GM19438 (cell line): ENCODE results near the gene LCE6A.

ENCODE experiments used
- ATAC-seq: cut with Tn5 transposase; IDR thresholded peaks from one replicate; pipeline ENCODE4 v1.9.1; 2021; ENCODE audit warnings: low read depth; ENCODE audit not compliant: unreplicated experiment

Gene LCE6A, protein sequence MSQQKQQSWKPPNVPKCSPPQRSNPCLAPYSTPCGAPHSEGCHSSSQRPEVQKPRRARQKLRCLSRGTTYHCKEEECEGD

GRCh38 chr1:152842556-152842955, at the start of gene LCE6A:
Gene LCE6A, plus strand, starts transcription at chr1:152842856. Its CDS starts 665 bp downstream, at chr1:152843521.
- ATAC-seq: no peak

- no peak for ATAC-seq
These were observed 47.0 kb upstream of the LCE6A start for GRCh38 chr1:152795686-152796085.

DNA sequence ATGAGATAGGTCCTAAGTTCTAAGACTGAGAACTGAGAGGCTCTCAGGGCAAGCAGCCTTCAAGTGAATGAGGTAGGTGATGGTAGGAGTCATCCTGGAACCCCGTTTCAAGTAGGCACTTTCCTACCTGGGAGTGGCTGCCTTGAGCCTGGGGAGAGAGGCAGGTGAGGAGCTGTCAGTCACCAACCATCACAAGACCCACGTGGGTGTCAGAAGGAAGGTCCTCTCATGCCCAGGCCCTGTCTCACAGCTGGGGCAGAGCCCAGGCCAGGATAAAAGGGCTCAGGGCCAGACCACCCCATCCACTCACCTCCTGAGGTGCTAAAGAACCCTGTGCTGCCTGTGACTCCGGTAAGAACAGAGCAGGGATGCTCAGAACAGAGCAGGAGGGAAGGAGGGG, 46.2 kb upstream of the LCE6A start, which contains the start of gene LCE1D:
Gene LCE1D, plus strand, starts transcription at position 301 of the 400 bp plus-strand sequence. CDS start 1,074 bp downstream, outside the sequence.
- no peak for ATAC-seq

GRCh38 chr1:152801333-152801732, 41.3 kb upstream of the LCE6A start:
- no peak for ATAC-seq

- no peak for ATAC-seq
These were observed 36.1 kb upstream of the LCE6A start, which contains the start of gene LCE1C for GRCh38 chr1:152806576-152806975. Gene LCE1C, minus strand, starts transcription at chr1:152806651. Its CDS starts 1,173 bp downstream, at chr1:152805478.

- no peak for ATAC-seq
These were observed 31.6 kb upstream of the LCE6A start for GRCh38 chr1:152811050-152811449.

DNA sequence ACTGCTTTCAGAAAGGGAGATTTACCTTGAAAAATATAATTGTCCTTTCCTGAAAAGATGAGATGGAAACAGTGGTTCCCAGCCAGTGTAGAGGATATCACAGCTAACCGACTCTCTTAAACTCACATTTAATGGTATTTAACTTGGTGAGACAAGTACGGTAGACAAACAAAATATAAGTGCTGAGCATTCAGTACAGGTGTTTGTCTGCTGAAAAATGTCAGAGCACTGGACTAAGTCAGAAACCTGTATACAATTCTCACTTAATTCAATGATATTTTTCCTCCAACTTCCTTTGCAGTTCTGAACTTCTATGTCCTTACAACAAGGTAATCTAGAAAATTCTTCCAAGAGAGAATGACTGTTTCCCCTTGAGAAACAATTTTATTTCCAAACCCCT, 31.0 kb upstream of the LCE6A start, which contains the start of gene LCE1B:
Gene LCE1B, plus strand, starts transcription at position 301 of the 400 bp plus-strand sequence. CDS start 476 bp downstream, outside the sequence.
- no peak for ATAC-seq

DNA sequence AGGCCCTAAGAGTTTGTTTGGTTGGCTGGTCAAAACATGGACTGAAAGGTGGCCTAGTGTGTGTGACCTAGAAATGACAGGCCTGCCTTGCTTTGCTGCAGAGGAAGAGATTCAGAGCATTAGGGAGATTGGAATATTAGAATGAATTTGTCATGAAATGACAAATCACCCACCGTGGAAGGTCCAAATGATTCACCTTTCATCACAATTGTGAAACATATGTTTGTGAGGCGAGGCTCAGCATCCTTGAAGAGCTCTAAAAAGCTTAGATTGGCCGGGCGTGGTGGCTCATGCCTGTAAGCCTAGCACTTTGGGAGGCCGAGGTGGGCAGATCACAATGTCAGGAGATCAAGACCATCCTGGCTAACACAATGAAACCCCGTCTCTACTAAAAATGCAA, 25.3 kb upstream of the LCE6A start:
- ATAC-seq: no peak

DNA sequence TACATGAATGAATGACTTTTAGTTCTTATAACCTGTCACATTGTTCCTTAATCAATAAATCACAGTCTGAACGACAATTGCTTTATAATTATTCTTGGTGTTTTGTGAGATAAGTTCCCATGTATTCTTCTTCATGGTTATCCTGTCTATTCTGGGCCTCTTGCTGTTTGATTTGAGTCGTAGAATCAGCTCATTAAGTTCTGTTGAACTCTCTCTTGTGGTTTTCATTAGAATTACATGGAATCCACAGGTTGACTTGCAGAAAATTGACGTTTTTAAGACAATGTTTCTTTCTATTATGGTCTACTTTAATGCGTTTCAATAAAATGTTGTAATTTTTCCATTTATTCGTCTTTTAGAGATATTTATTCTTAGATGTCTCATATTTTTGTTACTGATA, 19.4 kb upstream of the LCE6A start:
- no peak for ATAC-seq

- no peak for ATAC-seq
These were observed 17.7 kb upstream of the LCE6A start for GRCh38 chr1:152824964-152825363.

DNA sequence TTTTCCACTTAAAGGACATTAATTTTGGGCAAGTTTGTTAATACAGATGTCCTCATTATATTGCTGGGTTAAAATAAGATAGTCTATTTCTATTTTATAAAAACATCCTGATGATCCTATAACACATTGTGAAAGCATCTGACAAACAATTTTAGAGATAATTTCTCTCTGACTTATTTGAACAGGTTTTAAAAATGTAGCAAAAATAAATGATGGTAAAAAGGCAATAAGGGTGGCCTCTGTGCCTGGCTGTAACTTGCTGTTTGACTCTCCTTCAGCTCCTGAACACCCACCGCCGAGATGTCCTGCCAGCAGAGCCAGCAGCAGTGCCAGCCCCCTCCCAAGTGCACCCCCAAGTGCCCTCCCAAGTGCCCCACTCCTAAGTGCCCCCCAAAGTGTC, 15.5 kb upstream of the LCE6A start, which contains the start of gene LCE1A:
Gene LCE1A, plus strand, starts transcription at position 301 of the 400 bp plus-strand sequence. Its CDS starts 0 bp downstream, at position 301.
- ATAC-seq: no peak

GRCh38 chr1:152836870-152837269, 5.8 kb upstream of the LCE6A start:
- no peak for ATAC-seq

GRCh38 chr1:152855661-152856060, 13.0 kb downstream of the LCE6A start:
- no peak for ATAC-seq

GRCh38 chr1:152858062-152858461, 15.4 kb downstream of the LCE6A start:
- ATAC-seq: no peak

DNA sequence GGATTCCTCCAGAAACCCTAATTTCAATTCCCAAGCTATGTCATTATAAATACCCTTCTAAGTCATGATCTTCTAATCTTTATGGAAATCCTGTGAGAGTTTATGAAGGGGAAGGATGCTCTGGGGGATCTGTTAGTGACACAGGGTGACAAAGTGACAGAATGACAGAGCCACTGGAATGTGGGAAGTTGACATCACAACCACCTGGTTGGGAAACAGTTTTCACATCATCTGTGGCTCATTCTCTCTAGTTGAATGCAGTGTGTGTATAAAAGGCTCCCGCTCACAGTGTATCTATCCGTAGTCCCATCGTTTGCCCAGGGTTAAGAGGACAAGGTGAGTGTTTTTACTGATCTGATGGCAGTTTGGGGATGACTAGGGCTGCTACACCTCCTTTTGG, 17.0 kb downstream of the LCE6A start, which contains the start of gene LCE7A:
Gene LCE7A, plus strand, starts transcription at position 301 of the 400 bp plus-strand sequence. CDS start 702 bp downstream, outside the sequence.
- ATAC-seq: no peak

- ATAC-seq: no peak
These were observed 17.5 kb downstream of the LCE6A start for GRCh38 chr1:152860129-152860528.

DNA sequence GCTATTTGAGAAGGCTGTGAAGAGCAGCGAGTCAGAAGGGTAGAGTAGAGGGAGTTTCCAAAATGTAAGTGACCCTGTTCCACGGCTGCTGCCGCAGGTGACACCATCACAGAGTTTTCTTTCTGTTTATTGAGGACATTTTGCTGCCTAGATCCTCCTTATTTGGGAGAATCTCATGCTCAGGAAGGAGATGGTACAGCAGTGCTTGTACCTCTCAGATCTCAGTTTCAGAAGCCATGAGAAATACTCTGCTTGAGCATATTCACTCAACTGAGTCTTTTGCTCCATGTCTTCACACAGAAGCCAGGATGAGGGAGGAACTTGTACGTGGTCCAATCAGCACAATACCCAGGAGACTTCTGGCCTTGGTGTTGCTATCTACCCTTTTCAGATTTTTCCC, 18.7 kb downstream of the LCE6A start:
- ATAC-seq: no peak

- ATAC-seq: no peak
These were observed 21.8 kb downstream of the LCE6A start for GRCh38 chr1:152864443-152864842.

GRCh38 chr1:152866321-152866720, 23.7 kb downstream of the LCE6A start:
- ATAC-seq: no peak

DNA sequence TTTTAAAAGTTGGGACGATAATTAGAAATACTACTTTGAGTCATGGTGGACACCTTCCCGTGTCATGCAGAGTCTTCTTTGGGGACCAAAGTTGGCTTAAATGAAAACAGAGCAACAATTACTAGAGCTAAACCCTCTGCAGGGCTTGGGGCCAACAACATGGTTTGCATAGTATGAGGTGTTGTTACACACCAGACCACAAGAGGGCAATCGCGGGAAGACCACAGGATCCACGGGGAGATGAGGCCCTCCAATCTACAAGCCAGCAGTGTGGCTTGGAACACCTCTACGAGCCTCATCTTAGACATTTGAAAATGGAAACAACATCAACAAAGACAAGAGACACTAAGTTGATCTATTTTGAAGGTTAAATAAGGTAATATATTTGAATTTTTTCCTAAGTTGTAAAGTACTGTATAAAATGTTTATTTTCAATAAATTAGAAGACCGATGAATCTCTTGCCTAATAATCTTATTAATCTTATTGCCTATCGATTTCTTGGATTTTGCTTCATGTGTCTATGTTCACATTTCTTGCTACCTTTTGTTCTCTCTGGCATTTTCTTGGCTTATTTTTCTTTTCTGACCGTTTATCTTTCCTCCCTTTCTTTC, 27.3 kb downstream of the LCE6A start:
- no peak for ATAC-seq

GRCh38 chr1:152870831-152871730, 28.4 kb downstream of the LCE6A start:
- ATAC-seq: no peak
